Esophagus muscularis mucosa (tissue), 4 donors: ENCODE measurements around the gene GRID1. TPM values are rescaled to one million over a fixed set of nuclear protein-coding genes. Genes with fewer than 3 reads are reported as not detected.

Source experiments
- DNase-seq: peaks from one replicate; pipeline ENCODE4 v3.0.0-alpha.2; 2017; ENCODE audit errors: extremely low spot score
- H3K27ac ChIP-seq, 4 donors: fragments of 200-600 bp; sonication (generic); replicated peaks in 1 of 4; 1 replicate in 3 of 4; 2 replicates in 1 of 4; pipeline ENCODE4 v1.5.1; 2016 to 2019; ENCODE audit warnings: mild to moderate bottlenecking in 1 of 4
- H3K27me3 ChIP-seq, 4 donors: fragments of 200-600 bp; sonication (generic); one replicate each; pipeline versions ENCODE4 v1.5.1 to v1.6.0; 2016 to 2019
- H3K36me3 ChIP-seq, 4 donors: fragments of 200-600 bp; sonication (generic); one replicate each; pipeline ENCODE4 v1.5.1; 2016 to 2019
- H3K4me1 ChIP-seq, 4 donors: fragments of 200-600 bp; sonication (generic); one replicate each; pipeline ENCODE4 v1.5.1; 2016 to 2019
- H3K4me3 ChIP-seq, 4 donors: fragments of 200-600 bp; sonication (generic); 1 replicate in 2 of 4; 2 replicates in 2 of 4; pipeline ENCODE4 v1.5.1; 2016 to 2019; ENCODE audit warnings: mild to moderate bottlenecking in 4 of 4, moderate library complexity in 1 of 4
- H3K9me3 ChIP-seq, 4 donors: fragments of 200-600 bp; sonication (generic); 1 replicate in 3 of 4; 2 replicates in 1 of 4; pipeline ENCODE4 v1.5.1; 2016 to 2019
- EP300 ChIP-seq: sonication (generic); formaldehyde crosslinking; IDR thresholded peaks from one replicate; pipeline ENCODE4 v1.6.1; 2017; ENCODE audit warnings: antibody characterized with exemption
- POLR2A ChIP-seq: fragments of 450-650 bp; IDR thresholded peaks from one replicate; pipeline ENCODE4 v1.6.1; 2017; ENCODE audit warnings: antibody characterized with exemption, moderate library complexity, mild to moderate bottlenecking, low read depth
- POLR2AphosphoS5 ChIP-seq, 2 donors: sonication (generic); formaldehyde crosslinking; IDR thresholded peaks; one replicate each; pipeline ENCODE4 v1.6.1; 2017; ENCODE audit warnings: antibody characterized with exemption in 2 of 2
- WGBS: methylation state at CpG from one replicate; pipeline ENCODE4 v1.1.5; 2018; 5-methylcytosine and 5-hydroxymethylcytosine counted together
- intact Hi-C: fragments of 100-400 bp; cut with DNase I; formaldehyde crosslinking; loops from one replicate; pipeline ENCODE4 v1.15.1; 2023
- total RNA-seq, 4 donors: library from RNA; depleted of rRNA; stranded (reverse); fragments of >200 nt; gene quantifications; one replicate each; pipeline versions ENCODE4 v1.1.0 to v1.2.1, GENCODE V29; 2016
- TF ChIP-seq, protein P1 (sequence below), 3 experiments: fragments of 200-600 bp in 2 of 3; fragments of 450-650 bp in 1 of 3; sonication (generic) in 2 of 3; IDR thresholded peaks; one replicate each; pipeline ENCODE4 v1.5.1; 2017 to 2019; ENCODE audit warnings: antibody characterized with exemption in 3 of 3, mild to moderate bottlenecking in 2 of 3, moderate library complexity in 1 of 3

GRID1 gene
- total RNA-seq, 4 donors from 2014 or later, result under 0.01 to 1.3 (median 1.1) TPM

DNA sequence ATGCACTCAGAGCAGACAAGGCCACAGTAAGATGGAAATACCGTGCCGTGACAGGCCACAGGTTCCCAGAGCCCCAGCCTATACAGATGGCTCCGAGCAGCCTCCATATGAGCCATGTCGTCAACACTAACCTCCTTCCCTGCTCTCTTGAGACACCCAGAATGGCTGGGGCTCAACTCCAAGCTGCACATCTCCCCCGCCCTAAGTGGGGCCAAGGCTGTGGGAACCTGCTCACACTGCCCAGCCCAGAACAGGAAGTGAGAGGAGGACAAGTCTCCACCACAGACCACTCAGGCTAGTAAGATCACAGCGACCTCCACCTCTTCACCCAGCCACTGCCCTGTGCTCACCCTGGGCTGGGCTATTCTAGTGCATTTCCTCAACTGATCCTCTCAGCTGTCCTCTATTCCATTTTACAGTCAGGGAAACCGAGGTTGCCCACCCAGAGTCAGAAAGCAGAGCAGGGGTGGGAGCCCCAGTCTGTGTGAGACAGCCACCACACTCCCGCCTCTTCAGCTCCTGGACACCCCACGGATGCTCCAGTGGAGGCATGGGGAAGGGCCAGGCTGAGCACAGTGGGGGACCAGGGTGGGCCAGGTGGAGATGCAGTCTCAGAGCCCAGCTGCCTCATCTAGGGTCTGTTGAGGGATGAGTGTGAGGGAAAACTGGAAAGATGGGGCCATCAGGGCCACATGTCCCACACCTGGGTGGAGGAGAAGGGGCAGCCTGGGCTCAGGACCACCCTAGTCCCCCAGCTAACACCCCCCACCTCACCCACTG, 11.6 kb downstream of the GRID1 start:
- peaks cover 0 to 4% (median 0%) of the 10 kb centered on the region in 4 donors for H3K27me3 ChIP-seq
- peaks cover 0 to 11% (median 6%) of the 10 kb centered on the region in 4 donors for H3K4me1 ChIP-seq
- no peak overlapping the region for H3K4me3 ChIP-seq
- no peak overlapping the region for H3K27ac ChIP-seq
- DNase-seq, result no peak
- no peaks in the 10 kb centered on the region for H3K36me3 ChIP-seq
- intact Hi-C loops, result no loop called here
- no peaks in the 10 kb centered on the region for H3K9me3 ChIP-seq
- TF ChIP-seq POLR2AphosphoS5 (IDR thresholded peaks at IDR 0.05), result no peak
- TF ChIP-seq EP300, result no peak
- TF ChIP-seq, protein P1, sequence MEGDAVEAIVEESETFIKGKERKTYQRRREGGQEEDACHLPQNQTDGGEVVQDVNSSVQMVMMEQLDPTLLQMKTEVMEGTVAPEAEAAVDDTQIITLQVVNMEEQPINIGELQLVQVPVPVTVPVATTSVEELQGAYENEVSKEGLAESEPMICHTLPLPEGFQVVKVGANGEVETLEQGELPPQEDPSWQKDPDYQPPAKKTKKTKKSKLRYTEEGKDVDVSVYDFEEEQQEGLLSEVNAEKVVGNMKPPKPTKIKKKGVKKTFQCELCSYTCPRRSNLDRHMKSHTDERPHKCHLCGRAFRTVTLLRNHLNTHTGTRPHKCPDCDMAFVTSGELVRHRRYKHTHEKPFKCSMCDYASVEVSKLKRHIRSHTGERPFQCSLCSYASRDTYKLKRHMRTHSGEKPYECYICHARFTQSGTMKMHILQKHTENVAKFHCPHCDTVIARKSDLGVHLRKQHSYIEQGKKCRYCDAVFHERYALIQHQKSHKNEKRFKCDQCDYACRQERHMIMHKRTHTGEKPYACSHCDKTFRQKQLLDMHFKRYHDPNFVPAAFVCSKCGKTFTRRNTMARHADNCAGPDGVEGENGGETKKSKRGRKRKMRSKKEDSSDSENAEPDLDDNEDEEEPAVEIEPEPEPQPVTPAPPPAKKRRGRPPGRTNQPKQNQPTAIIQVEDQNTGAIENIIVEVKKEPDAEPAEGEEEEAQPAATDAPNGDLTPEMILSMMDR (IDR thresholded peaks at IDR 0.05), result no peak
- TF ChIP-seq POLR2A, result no peak
- WGBS, result 83% methylated on average over 4 of the region's 9 CpGs

DNA sequence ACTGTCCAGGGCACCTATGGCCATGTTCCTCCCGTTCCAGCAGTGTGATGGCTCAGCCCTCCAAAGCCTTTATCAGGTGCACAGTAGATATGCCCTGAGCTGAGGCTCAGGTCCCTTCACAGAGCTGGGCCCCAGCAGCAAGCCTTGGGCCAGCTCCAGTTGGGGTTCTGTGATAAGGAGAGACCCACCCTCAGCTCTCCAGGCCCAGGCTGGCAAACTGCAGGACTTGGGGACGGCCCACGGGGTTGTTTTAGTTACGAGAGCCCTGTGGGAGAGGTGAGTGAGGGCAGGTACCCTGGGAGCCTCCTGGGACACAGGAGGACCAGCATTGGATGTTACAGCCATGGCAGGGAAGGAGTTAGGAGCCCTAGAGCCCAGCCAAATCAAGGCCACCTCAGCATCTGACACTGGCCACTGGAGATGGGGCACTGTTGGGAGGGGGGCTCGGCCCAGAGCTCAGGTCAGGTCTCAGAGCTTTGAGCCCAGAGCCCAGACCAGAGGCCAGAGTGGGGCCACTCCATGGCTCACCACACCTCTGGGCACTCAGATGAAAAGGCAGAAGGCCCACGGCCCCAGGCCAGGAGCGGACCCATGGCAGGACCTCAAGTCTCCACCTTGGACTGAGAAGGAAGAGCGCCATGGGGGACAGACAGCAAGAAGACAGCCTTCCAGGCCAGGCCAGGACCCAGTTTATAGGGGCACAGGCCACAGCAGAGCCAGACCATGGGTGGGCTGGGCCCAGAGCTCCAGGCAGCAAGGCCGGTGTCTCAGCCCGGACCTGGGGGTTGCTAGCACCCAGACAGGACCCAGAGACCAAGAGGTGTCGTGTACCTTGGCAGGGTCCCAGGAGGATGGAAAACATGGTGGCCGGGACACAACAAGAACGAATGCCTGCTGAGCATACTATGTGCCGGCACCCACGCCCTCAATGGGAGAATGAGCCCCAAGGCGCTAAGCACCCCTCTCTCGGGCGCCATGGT, 12.8 kb downstream of the GRID1 start:
- Histone ChIP-seq H3K27ac (no peak overlapping the region), H3K9me3 (no peaks in the 10 kb centered on the region), H3K36me3 (no peaks in the 10 kb centered on the region), H3K4me1 (peaks cover 0 to 11% (median 6%) of the 10 kb centered on the region in 4 donors), H3K27me3 (peaks cover 0 to 11% (median 0%) of the 10 kb centered on the region in 4 donors), H3K4me3 (no peak overlapping the region)
- WGBS, result 92% methylated on average over 14 of the region's 18 CpGs
- DNase-seq, result no peak
- TF ChIP-seq EP300 (no peak), POLR2A (no peak), POLR2AphosphoS5 (IDR thresholded peaks at IDR 0.05) (no peak)
- TF ChIP-seq, protein P1 (IDR thresholded peaks at IDR 0.05), result no peak
- intact Hi-C loops, result no loop called here

DNA sequence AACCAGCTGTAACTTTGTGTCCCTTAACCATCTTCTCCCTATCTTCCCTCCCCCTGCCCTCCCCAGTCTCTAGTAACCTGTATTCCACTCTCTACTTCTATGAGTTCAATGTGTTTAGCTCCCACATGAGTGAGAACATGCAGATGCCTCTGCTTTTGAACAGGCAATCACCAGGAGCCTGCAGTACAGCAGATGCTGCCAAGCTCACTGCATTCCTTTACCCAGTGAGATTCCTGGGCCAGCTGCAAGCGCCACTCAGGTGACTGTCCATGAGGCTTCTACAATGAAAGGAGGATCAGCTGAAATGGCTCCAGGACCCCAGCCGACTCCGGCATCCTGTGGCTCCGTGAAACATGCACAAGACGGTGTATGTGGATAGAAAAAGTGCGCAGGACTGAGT, 15.7 kb downstream of the GRID1 start:
- WGBS, result 78% methylated on average over 6 of the region's 6 CpGs
- TF ChIP-seq EP300, result no peak
- TF ChIP-seq POLR2AphosphoS5 (IDR thresholded peaks at IDR 0.05), result no peak
- TF ChIP-seq, protein P1 (IDR thresholded peaks at IDR 0.05), result no peak
- TF ChIP-seq POLR2A, result no peak
- Histone ChIP-seq H3K4me3 (no peak overlapping the region), H3K27ac (no peak overlapping the region), H3K27me3 (peaks cover 0 to 11% (median 0%) of the 10 kb centered on the region in 4 donors), H3K36me3 (no peaks in the 10 kb centered on the region), H3K9me3 (no peaks in the 10 kb centered on the region), H3K4me1 (peaks cover 0 to 9% (median 2%) of the 10 kb centered on the region in 4 donors)
- DNase-seq, result no peak
- intact Hi-C loops, result no loop called here

DNA sequence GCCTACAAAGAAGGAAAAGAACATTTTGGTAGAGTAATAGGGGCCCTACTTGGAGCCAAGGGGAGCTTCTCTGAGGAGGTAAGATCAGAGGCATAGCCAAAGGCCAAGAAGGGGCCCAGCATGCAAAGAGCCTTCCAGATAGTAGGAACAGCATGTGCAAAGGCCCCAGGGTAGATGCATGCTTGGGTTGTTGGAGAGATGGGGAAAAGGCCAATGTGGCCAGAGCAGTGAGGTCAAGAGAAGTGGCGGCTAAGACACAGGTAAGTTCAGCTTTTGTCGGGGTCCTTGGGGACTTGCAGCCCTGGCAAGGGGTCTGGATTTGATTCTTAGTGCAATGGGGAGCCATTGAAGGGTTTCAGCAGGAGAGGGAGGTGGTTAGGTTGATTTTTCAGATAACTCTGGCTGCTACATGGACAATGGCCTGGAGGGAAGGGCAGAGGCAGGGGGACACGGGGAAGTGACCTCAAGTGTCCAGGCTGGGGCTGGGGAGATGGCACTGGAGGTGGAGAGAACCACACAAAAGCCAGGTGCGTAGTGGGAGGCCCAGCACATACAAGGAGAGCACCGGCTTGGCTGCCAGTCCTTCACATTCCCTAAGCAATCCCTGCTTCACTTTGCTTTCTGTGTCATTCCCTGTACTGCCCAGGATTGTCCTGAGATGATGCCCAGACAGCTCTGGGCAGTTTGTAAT, 16.5 kb downstream of the GRID1 start:
- H3K27ac ChIP-seq, result no peak overlapping the region
- H3K36me3 ChIP-seq, result no peaks in the 10 kb centered on the region
- DNase-seq, result no peak
- TF ChIP-seq EP300, result no peak
- TF ChIP-seq, protein P1 (IDR thresholded peaks at IDR 0.05), result no peak
- no peak for TF ChIP-seq POLR2AphosphoS5 (IDR thresholded peaks at IDR 0.05)
- no peak for TF ChIP-seq POLR2A
- intact Hi-C loops, result no loop called here
- H3K4me3 ChIP-seq, result no peak overlapping the region
- peaks cover 0 to 11% (median 0%) of the 10 kb centered on the region in 4 donors for H3K27me3 ChIP-seq
- 82% methylated on average over 5 of the region's 5 CpGs for WGBS
- H3K9me3 ChIP-seq, result no peaks in the 10 kb centered on the region
- peaks cover 0 to 1% (median under 1%) of the 10 kb centered on the region in 4 donors for H3K4me1 ChIP-seq
